Measurements from ENCODE around the gene NTRK2.

DNA sequence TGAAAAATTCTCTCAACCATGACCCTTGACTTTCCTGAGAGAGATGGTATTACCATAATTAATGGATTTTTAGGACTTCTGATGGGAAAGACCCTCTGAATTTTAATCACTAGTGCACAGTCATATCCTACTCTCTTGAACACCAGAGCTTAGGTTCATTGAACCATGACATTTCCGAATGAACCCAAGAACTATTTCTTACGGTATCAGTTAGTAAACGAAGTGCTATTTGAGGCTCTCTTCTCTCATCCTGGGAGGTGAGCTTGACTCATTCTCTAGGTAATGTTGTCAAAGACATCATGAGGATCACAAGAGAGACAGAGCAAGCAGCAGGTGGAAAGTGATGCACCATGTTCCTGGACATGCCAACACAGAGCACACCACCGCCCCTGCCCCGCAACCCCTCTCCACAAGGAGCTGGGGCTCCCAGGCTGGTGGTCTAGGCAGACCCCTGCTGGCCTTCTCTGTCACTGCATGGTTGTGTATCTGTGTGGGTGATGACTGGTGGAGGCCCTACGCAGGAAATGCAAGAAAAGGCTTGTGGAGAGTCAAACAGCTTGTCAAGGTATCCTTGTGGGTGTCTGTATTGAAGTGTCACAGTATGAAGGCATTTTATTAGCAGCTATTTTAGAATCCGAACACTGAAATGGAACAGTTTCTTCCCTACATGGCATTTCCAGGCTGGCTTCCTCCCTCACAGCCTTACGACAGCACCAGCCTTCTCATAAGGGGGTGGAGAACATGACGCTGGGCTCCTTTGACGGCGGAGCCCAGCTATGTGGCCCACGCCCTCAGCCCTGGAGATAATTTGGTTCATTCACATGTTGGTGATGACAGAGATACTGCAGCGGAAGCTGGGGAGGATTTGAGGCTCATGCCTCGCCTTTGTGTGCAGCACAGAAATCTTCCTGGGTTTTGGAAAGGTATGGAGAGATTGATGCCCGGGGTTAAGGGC is 297.6 kb downstream of the NTRK2 start:
- TF ChIP-seq, protein P1, sequence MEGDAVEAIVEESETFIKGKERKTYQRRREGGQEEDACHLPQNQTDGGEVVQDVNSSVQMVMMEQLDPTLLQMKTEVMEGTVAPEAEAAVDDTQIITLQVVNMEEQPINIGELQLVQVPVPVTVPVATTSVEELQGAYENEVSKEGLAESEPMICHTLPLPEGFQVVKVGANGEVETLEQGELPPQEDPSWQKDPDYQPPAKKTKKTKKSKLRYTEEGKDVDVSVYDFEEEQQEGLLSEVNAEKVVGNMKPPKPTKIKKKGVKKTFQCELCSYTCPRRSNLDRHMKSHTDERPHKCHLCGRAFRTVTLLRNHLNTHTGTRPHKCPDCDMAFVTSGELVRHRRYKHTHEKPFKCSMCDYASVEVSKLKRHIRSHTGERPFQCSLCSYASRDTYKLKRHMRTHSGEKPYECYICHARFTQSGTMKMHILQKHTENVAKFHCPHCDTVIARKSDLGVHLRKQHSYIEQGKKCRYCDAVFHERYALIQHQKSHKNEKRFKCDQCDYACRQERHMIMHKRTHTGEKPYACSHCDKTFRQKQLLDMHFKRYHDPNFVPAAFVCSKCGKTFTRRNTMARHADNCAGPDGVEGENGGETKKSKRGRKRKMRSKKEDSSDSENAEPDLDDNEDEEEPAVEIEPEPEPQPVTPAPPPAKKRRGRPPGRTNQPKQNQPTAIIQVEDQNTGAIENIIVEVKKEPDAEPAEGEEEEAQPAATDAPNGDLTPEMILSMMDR (IDR thresholded peaks at IDR 0.05), result no peak
- TF ChIP-seq POLR2A (IDR thresholded peaks at IDR 0.05), result no peak

Measured in vagina (tissue), 2 donors.